Hematopoietic multipotent progenitor cell (in vitro differentiated cells): Measurements from ENCODE around the gene GOLGA3. TPM values are rescaled to one million over a fixed set of nuclear protein-coding genes. Genes with fewer than 3 reads are reported as not detected.
A peak's percentile ranks its signal among the peaks of the same experiment; 100 is the strongest.
"Not testable (repeated sequence)": the region's sequence is repeated elsewhere in the genome, so short reads cannot be mapped to it uniquely, and the experiment has no call there.

Experiments
- DNase-seq, 3 donors: peaks; one replicate each; pipeline ENCODE4 v3.0.0-alpha.2; 2011 to 2015; ENCODE audit warnings: low read depth in 2 of 3, low spot score in 2 of 3
- total RNA-seq: library from RNA; depleted of rRNA; stranded (reverse); fragments of >200 nt; gene quantifications from one replicate; pipeline ENCODE4 v1.2.3, GENCODE V29; 2012

The GOLGA3 gene
- total RNA-seq, 1 donor: 50.4 TPM

- no peak for DNase-seq
Observed at GRCh38 chr12:132847363-132848356, 19.0 kb upstream of the GOLGA3 start.

- not testable (repeated sequence) for DNase-seq
Observed at GRCh38 chr12:132844681-132845080, 16.0 kb upstream of the GOLGA3 start.

GRCh38 chr12:132842449-132843045, 13.9 kb upstream of the GOLGA3 start:
- no peak for DNase-seq

- DNase-seq: no peak
Observed at GRCh38 chr12:132841151-132841550, 12.5 kb upstream of the GOLGA3 start.

GRCh38 chr12:132840536-132840935, 11.9 kb upstream of the GOLGA3 start:
- no peak for DNase-seq

- no peak for DNase-seq
Observed at GRCh38 chr12:132839558-132840235, 11.0 kb upstream of the GOLGA3 start.

- DNase-seq: no peak
Observed at GRCh38 chr12:132838410-132839080, 9.9 kb upstream of the GOLGA3 start.

GRCh38 chr12:132837693-132838409, 9.2 kb upstream of the GOLGA3 start:
- DNase-seq: no peak

GRCh38 chr12:132836795-132837331, 8.2 kb upstream of the GOLGA3 start:
- DNase-seq: no peak

- not testable (repeated sequence) for DNase-seq
Observed at GRCh38 chr12:132836230-132836629, 7.6 kb upstream of the GOLGA3 start.

- no peak for DNase-seq
Observed at GRCh38 chr12:132835076-132836025, 6.7 kb upstream of the GOLGA3 start.

- DNase-seq: peak in 1 of 3 donors; percentile 14
Observed at GRCh38 chr12:132834181-132834711, 5.6 kb upstream of the GOLGA3 start.

GRCh38 chr12:132833341-132833740, 4.7 kb upstream of the GOLGA3 start:
- no peak for DNase-seq

- DNase-seq: no peak
Observed at GRCh38 chr12:132831771-132832170, 3.1 kb upstream of the GOLGA3 start.

- peak; percentile 16 to 43 (median 41) for DNase-seq
Observed at GRCh38 chr12:132827763-132828703, 636 bp downstream of the GOLGA3 start.

GRCh38 chr12:132825861-132826260, 2.8 kb downstream of the GOLGA3 start:
- no peak for DNase-seq

GRCh38 chr12:132825089-132825488, 3.6 kb downstream of the GOLGA3 start:
- no peak for DNase-seq
